Subcutaneous adipose tissue (tissue), 4 donors: Measurements from ENCODE around the gene HMX1. TPM values are rescaled to one million over a fixed set of nuclear protein-coding genes. Genes with fewer than 3 reads are reported as not detected.

ENCODE experiments used
- total RNA-seq, 4 donors: library from RNA; depleted of rRNA; stranded (reverse); fragments of >200 nt; gene quantifications; one replicate each; pipeline ENCODE4 v1.1.0, GENCODE V29; 2016
- TF ChIP-seq, protein P1 (sequence below): fragments of 450-650 bp; IDR thresholded peaks from one replicate; pipeline ENCODE4 v1.5.1; 2016; ENCODE audit warnings: low read depth, mild to moderate bottlenecking, control low read depth, antibody characterized with exemption, moderate library complexity

The HMX1 gene
- total RNA-seq, 4 donors from 2014 or later = not detected

DNA sequence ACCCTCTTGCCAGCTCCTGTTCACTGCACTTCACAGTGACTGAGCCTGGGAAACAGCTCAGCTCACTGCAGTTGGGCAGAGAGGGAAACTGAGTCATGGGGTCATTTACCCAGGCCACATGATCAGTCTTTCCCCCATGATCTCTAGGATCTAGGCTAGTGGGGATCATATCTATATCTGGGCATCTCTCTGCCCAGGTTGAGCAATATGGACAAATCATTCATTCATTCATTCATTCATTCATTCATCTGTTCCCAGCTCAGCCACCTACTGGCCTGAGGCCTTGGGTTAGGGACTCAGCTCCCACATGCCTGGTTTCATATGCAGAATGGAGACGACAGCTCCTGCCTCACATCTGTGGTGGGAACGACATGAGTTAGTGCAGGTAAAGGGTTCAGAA is 45.3 kb upstream of the HMX1 start:
- TF ChIP-seq, protein P1, sequence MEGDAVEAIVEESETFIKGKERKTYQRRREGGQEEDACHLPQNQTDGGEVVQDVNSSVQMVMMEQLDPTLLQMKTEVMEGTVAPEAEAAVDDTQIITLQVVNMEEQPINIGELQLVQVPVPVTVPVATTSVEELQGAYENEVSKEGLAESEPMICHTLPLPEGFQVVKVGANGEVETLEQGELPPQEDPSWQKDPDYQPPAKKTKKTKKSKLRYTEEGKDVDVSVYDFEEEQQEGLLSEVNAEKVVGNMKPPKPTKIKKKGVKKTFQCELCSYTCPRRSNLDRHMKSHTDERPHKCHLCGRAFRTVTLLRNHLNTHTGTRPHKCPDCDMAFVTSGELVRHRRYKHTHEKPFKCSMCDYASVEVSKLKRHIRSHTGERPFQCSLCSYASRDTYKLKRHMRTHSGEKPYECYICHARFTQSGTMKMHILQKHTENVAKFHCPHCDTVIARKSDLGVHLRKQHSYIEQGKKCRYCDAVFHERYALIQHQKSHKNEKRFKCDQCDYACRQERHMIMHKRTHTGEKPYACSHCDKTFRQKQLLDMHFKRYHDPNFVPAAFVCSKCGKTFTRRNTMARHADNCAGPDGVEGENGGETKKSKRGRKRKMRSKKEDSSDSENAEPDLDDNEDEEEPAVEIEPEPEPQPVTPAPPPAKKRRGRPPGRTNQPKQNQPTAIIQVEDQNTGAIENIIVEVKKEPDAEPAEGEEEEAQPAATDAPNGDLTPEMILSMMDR = no peak

DNA sequence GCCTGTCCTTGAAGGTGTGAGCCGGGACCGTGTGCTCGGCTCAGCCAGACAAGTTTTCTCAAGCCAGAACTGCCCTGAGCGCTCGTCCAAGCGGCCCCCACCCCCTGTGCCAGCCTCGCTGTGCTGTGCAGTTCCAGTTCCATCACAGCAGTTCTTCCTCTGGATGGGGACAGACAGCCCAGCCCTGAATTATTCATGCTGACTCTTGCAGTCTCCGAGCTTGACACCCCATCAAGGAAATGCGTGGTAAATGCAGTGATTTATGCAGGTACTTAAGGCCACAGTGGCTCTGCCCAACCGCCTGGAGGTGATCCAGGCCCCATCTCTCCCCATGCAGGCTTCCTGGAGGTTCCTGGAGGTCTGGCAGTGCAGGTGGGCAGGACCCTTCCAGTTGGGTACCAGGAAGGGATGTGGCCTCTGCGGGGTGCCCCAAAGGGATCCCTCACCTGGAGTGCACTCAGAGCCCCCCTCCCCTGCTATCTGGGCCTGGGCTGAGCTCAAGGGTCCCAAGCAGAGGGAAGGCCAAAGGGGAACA is 44.8 kb upstream of the HMX1 start:
- TF ChIP-seq, protein P1 = no peak

DNA sequence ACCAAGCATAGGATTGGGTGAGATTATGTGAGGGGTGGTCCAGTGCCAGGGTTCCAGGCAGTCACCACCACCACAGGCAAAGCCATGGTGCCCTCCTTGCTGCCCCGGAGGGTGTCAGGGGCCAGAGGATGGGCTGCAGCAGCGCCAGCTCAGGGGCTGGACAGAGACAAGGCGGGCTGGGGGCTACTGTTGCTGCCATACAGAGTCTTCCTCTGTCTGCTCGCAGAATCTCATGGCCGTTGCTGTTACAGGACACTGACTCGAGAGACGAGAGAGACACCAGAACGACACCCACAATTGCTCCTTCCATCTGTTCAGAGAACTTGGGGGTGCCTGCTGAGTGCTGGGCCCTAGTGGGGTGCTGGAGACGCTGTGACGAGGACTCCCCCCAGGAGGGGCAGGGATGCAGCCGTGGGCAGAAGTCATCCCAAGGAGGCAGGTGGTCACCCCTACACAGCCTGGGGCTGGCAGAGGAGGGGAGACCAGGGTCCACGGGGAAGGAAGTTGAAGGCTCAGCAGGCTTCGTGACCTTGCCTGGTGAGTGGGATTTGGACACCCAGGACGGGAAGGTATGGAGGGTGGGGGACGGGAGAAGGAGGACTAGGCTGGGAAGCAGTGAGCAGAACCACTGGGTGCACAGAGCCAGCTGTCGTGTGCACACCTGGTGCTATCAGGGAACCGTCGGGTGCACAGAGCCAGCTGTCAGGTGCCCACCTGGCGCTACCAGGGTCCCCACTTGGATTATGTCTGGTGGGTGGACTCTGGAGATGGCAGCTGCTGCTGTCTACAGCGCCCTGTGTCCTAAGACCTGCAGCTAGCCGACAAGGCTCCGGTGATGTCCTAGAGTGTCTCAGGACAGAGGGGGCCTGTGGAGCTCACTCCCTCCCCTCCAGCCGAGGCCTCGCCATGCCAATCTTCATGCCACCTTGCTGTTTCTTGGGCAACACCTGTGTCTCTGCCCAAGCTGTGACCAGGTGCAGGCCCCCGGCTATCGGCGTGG is 43.9 kb upstream of the HMX1 start:
- TF ChIP-seq, protein P1 = no peak

DNA sequence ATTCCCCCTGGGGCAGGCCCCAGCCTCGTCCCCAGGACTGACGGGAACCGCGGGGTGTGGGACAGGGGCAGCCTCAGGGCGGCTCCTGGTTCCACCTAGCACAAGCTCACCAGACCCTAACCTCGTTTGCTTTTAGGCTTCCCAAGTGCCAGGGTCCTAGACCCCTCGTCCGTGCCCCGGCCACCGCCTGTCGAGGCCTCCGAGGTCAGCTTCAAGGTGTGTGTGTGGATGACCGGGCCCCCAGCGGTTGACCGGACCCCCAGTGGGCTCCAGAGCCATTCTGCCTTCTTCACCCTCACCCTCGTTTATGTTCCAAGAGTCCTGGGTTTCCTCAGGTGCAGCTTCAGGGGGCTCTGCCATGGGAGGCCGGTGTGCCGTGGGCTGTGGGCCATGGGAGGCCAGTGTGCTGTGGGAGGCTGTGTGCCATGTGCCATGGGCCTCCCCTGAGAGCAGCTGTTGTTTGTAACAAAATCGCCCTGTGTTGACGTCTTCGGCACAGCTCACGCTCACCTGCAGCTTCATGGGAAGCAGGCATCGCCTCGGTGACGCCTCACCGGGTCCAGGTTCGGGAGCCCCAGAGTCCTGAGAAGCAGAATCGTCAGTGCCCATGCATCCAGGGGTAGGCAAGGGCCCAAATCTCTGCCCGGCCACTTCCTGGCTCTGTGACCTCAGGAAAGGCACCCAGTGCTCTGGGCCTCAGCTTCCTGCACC is 43.0 kb upstream of the HMX1 start:
- TF ChIP-seq, protein P1 = no peak

DNA sequence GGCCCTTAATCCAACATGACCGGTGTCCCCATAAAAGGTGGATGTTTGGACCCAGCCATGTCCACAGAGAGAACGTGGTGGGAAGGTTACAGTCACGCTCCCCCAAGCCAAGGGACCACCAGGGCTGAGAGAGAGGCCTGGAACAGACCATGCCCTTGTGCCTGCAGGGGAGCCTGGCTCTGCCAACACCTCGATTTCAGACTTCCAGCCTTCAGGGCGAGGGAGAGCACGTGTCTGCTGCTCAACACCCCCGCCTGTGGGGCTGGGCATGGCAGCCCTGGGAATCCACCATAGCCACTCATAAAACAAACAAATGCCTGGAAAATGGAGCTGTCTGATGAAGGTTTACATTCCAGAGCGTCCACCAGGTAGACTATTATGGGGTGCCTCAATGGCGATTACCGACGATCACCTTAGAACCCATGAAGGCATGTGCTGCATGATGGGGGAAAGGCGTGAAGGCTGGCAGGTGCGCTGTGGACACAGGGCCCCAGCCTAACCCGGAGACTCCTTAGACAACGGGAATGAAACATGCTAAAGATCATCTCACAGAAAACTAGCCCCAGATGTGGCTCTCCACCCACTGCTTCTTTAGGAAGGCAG is 42.3 kb upstream of the HMX1 start:
- TF ChIP-seq, protein P1 = no peak

DNA sequence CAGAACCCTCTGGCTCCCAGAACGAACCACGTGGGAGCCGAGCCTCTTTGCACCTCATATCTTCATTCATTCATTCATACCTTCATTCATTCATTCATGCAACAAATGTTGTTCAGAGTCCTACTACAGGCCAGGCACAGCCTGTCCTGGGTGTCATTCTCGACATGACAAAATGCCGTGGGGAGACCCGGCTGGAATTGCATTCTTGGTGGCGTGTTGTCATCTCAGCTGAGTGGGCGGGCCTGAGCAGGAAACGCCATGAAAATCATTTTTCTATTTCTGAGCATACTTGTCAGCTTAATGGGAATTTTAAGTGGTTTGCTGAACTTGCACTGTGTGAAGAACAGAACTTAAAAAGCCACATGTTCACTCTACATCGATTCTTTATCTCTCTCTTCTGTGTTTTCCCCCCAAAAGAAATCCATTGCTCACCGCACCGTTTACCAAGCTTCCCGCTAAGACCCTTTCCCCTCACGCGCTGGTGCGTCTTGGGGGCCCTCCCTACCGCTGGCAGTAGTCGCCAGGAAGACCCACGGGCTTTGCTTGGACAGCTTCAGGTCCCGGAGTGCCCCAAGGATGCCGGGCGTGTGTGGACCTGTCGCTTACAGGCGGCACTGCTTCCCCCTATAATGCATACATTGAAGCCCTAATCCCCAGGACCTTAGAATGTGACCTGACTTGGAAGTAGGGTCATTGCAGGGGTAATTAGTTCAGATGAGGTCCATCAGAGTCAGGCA is 41.6 kb upstream of the HMX1 start:
- TF ChIP-seq, protein P1 = no peak
